ENCODE data around the gene ITPRIP.

The ITPRIP gene

GRCh38 chr10:104317269-104317710 lies 21.0 kb downstream of the ITPRIP start:
- ATAC-seq (replicated peaks) = no peak
- H3K4me3 Mint-ChIP-seq = no peak overlapping the region
- peaks cover 82% of the 10 kb centered on the region for H3K36me3 Mint-ChIP-seq (ENCODE audit: insufficient read depth)
- H3K27ac Mint-ChIP-seq = peak overlapping the region; percentile 0 to 81
- no peak for DNase-seq
- H3K27me3 Mint-ChIP-seq = no peaks in the 10 kb centered on the region
- no peaks in the 10 kb centered on the region for H3K9me3 Mint-ChIP-seq
- H3K4me1 Mint-ChIP-seq (ENCODE audit: low read depth in 2 of 2) = peaks cover 45 to 59% of the 10 kb centered on the region in 2 donors

- no peak for ATAC-seq (replicated peaks)
- H3K27ac Mint-ChIP-seq = peak overlapping the region; percentile 0 to 85
- no peaks in the 10 kb centered on the region for H3K27me3 Mint-ChIP-seq
- DNase-seq = no peak
- peaks cover 80% of the 10 kb centered on the region for H3K36me3 Mint-ChIP-seq (ENCODE audit: insufficient read depth)
- H3K9me3 Mint-ChIP-seq = no peaks in the 10 kb centered on the region
- H3K4me3 Mint-ChIP-seq = no peak overlapping the region
- H3K4me1 Mint-ChIP-seq (ENCODE audit: low read depth in 2 of 2) = peaks cover 38 to 57% of the 10 kb centered on the region in 2 donors
These were observed 21.8 kb downstream of the ITPRIP start for GRCh38 chr10:104316321-104317099.

GRCh38 chr10:104315486-104315921 lies 22.8 kb downstream of the ITPRIP start:
- H3K36me3 Mint-ChIP-seq (ENCODE audit: insufficient read depth) = peaks cover 78% of the 10 kb centered on the region

GRCh38 chr10:104314591-104315485 lies 23.4 kb downstream of the ITPRIP start:
- Mint-ChIP-seq H3K4me3 (no peak overlapping the region), H3K36me3 (ENCODE audit: insufficient read depth) (peaks cover 79% of the 10 kb centered on the region), H3K27ac (peak overlapping the region; percentile 20 to 25), H3K4me1 (ENCODE audit: low read depth in 2 of 2) (peaks cover 39 to 46% of the 10 kb centered on the region in 2 donors), H3K9me3 (no peaks in the 10 kb centered on the region), H3K27me3 (no peaks in the 10 kb centered on the region)
- ATAC-seq (replicated peaks) (no peak), DNase-seq (no peak)

More at GRCh38 chr10:104315486-104315921, 22.8 kb downstream of the ITPRIP start:
- Mint-ChIP-seq H3K4me3 (peak overlapping the region; percentile 8 to 27), H3K9me3 (no peaks in the 10 kb centered on the region), H3K27me3 (no peaks in the 10 kb centered on the region), H3K27ac (peak overlapping the region in 1 of 2 donors; percentile 85), H3K4me1 (ENCODE audit: low read depth in 2 of 2) (peaks cover 35 to 47% of the 10 kb centered on the region in 2 donors)
- DNase-seq (no peak), ATAC-seq (replicated peaks) (no peak)

GRCh38 chr10:104311184-104311720 lies 27.0 kb downstream of the ITPRIP start:
- H3K27ac Mint-ChIP-seq = peak overlapping the region in 1 of 2 donors; percentile 76
- H3K4me3 Mint-ChIP-seq = no peak overlapping the region
- H3K4me1 Mint-ChIP-seq (ENCODE audit: low read depth in 2 of 2) = peaks cover 41 to 51% of the 10 kb centered on the region in 2 donors
- ATAC-seq (replicated peaks) (no peak), DNase-seq (no peak)
- peaks cover 94% of the 10 kb centered on the region for H3K36me3 Mint-ChIP-seq (ENCODE audit: insufficient read depth)
- H3K9me3 Mint-ChIP-seq = no peaks in the 10 kb centered on the region
- H3K27me3 Mint-ChIP-seq = no peaks in the 10 kb centered on the region

GRCh38 chr10:104309980-104310978 lies 28.0 kb downstream of the ITPRIP start:
- no peak for DNase-seq
- Mint-ChIP-seq H3K27ac (peak overlapping the region; percentile 62 to 82), H3K9me3 (no peaks in the 10 kb centered on the region), H3K27me3 (no peaks in the 10 kb centered on the region), H3K4me1 (ENCODE audit: low read depth in 2 of 2) (peaks cover 50 to 60% of the 10 kb centered on the region in 2 donors), H3K36me3 (ENCODE audit: insufficient read depth) (peaks cover 94% of the 10 kb centered on the region), H3K4me3 (no peak overlapping the region)
- no peak for ATAC-seq (replicated peaks)

- no peaks in the 10 kb centered on the region for H3K9me3 Mint-ChIP-seq
- peaks cover 84% of the 10 kb centered on the region for H3K36me3 Mint-ChIP-seq (ENCODE audit: insufficient read depth)
- H3K4me1 Mint-ChIP-seq (ENCODE audit: low read depth in 2 of 2) = peaks cover 66 to 78% of the 10 kb centered on the region in 2 donors
- DNase-seq = no peak
- H3K4me3 Mint-ChIP-seq = peak overlapping the region; percentile 48 to 69
- peak; percentile 34 for ATAC-seq (replicated peaks)
- no peaks in the 10 kb centered on the region for H3K27me3 Mint-ChIP-seq
- H3K27ac Mint-ChIP-seq = peak overlapping the region; percentile 68 to 83
These were observed 29.8 kb downstream of the ITPRIP start for GRCh38 chr10:104308439-104308903.

GRCh38 chr10:104307576-104308438 lies 30.5 kb downstream of the ITPRIP start:
- ATAC-seq (replicated peaks) = no peak

GRCh38 chr10:104306897-104307296 lies 31.4 kb downstream of the ITPRIP start:
- peaks cover 0 to 2% of the 10 kb centered on the region in 2 donors for H3K9me3 Mint-ChIP-seq
- ATAC-seq (replicated peaks) (no peak), DNase-seq (no peak)
- peaks cover 69 to 76% of the 10 kb centered on the region in 2 donors for H3K4me1 Mint-ChIP-seq (ENCODE audit: low read depth in 2 of 2)
- H3K4me3 Mint-ChIP-seq = peak overlapping the region; percentile 3 to 48
- peaks cover 77% of the 10 kb centered on the region for H3K36me3 Mint-ChIP-seq (ENCODE audit: insufficient read depth)
- no peaks in the 10 kb centered on the region for H3K27me3 Mint-ChIP-seq
- H3K27ac Mint-ChIP-seq = peak overlapping the region in 1 of 2 donors; percentile 83

More at GRCh38 chr10:104307576-104308438, 30.5 kb downstream of the ITPRIP start:
- DNase-seq = no peak
- Mint-ChIP-seq H3K27me3 (no peaks in the 10 kb centered on the region), H3K9me3 (peaks cover 0 to 2% of the 10 kb centered on the region in 2 donors), H3K4me1 (ENCODE audit: low read depth in 2 of 2) (peaks cover 67 to 84% of the 10 kb centered on the region in 2 donors), H3K27ac (peak overlapping the region; percentile 68 to 83), H3K36me3 (ENCODE audit: insufficient read depth) (peaks cover 81% of the 10 kb centered on the region), H3K4me3 (peak overlapping the region; percentile 48 to 69)

- no peak for ATAC-seq (replicated peaks)
- H3K9me3 Mint-ChIP-seq = peaks cover 0 to 2% of the 10 kb centered on the region in 2 donors
- no peak for DNase-seq
- H3K4me3 Mint-ChIP-seq = peak overlapping the region; percentile 44 to 55
- H3K36me3 Mint-ChIP-seq (ENCODE audit: insufficient read depth) = peaks cover 68% of the 10 kb centered on the region
- no peaks in the 10 kb centered on the region for H3K27me3 Mint-ChIP-seq
- H3K27ac Mint-ChIP-seq = peak overlapping the region; percentile 84
- peaks cover 70 to 77% of the 10 kb centered on the region in 2 donors for H3K4me1 Mint-ChIP-seq (ENCODE audit: low read depth in 2 of 2)
These were observed 33.3 kb downstream of the ITPRIP start for GRCh38 chr10:104304927-104305326.

- Mint-ChIP-seq H3K4me1 (ENCODE audit: low read depth in 2 of 2) (peaks cover 70 to 71% of the 10 kb centered on the region in 2 donors), H3K27me3 (peaks cover 0 to 2% of the 10 kb centered on the region in 2 donors), H3K9me3 (peaks cover 0 to 2% of the 10 kb centered on the region in 2 donors), H3K4me3 (peak overlapping the region; percentile 44 to 55), H3K36me3 (ENCODE audit: insufficient read depth) (peaks cover 63% of the 10 kb centered on the region), H3K27ac (peak overlapping the region; percentile 58 to 84)
- no peak for ATAC-seq (replicated peaks)
- no peak for DNase-seq
These were observed 33.9 kb downstream of the ITPRIP start for GRCh38 chr10:104304356-104304745.

All from effector memory CD8-positive, alpha-beta T cell (primary cell).